Lower leg skin (tissue), 3 donors: ENCODE data around the gene DNASE1L2.

Source experiments
- POLR2A ChIP-seq, 2 donors: fragments of 450-650 bp; IDR thresholded peaks; one replicate each; pipeline ENCODE4 v1.6.1; 2016 to 2017; ENCODE audit warnings: antibody characterized with exemption in 2 of 2, mild to moderate bottlenecking in 1 of 2, moderate library complexity in 1 of 2
- TF ChIP-seq, protein P1 (sequence below), 3 donors: fragments of 450-650 bp; IDR thresholded peaks; one replicate each; pipeline ENCODE4 v1.5.1; 2016; ENCODE audit warnings: antibody characterized with exemption in 3 of 3, mild to moderate bottlenecking in 3 of 3, moderate library complexity in 2 of 3

DNA sequence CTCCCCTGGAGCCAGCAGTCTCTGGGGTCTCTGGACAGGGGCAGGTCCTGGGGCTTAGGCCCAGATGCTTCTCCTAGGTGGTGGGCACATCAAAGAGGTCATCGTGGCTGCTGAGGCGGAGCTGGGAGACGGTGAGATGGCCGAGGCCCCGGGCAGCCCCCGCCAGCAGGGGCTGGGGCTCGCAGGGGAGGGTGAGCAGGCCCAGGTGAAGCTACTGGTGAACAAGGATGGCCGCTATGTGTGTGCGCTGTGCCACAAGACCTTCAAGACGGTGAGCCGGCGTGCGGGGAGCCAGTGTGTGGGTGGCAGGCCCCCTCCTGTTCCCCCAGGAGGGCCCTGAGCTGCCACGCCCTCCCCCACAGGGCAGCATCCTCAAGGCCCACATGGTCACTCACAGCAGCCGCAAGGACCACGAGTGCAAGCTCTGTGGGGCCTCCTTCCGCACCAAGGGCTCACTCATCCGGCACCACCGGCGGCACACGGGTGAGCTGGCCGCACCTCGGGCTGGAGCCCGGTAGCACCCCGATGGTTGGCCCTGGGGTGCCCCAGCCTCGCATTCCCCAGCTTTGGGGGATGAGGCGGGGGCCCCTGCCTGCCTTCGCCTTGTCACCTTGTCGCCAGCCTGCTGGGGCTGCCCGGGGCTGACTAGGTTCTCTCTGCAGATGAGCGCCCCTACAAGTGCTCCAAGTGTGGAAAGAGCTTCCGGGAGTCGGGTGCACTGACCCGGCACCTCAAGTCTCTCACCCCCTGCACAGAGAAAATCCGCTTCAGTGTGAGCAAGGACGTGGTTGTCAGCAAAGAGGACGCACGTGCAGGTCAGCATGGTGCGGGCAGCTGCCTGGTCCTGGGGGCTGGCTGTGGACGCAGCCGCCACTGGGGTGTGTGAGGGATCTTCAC lies 3.9 kb upstream of the DNASE1L2 start:
- TF ChIP-seq, protein P1, sequence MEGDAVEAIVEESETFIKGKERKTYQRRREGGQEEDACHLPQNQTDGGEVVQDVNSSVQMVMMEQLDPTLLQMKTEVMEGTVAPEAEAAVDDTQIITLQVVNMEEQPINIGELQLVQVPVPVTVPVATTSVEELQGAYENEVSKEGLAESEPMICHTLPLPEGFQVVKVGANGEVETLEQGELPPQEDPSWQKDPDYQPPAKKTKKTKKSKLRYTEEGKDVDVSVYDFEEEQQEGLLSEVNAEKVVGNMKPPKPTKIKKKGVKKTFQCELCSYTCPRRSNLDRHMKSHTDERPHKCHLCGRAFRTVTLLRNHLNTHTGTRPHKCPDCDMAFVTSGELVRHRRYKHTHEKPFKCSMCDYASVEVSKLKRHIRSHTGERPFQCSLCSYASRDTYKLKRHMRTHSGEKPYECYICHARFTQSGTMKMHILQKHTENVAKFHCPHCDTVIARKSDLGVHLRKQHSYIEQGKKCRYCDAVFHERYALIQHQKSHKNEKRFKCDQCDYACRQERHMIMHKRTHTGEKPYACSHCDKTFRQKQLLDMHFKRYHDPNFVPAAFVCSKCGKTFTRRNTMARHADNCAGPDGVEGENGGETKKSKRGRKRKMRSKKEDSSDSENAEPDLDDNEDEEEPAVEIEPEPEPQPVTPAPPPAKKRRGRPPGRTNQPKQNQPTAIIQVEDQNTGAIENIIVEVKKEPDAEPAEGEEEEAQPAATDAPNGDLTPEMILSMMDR (IDR thresholded peaks at IDR 0.05), result no peak
- no peak for TF ChIP-seq POLR2A (IDR thresholded peaks at IDR 0.05)
